ENCODE measurements around the gene KIF25.

- TF ChIP-seq CTCF (conservative IDR thresholded peaks at IDR 0.05 in 1 of 2, IDR thresholded peaks at IDR 0.05 in 1 of 2; ENCODE audit: extremely low read depth in 1 of 2, insufficient read depth in 1 of 2, low read depth in 1 of 2, low read length in 2 of 2) (no peak), EZH2 (IDR thresholded peaks at IDR 0.05; ENCODE audit: borderline replicate concordance, low read length) (no peak)
Measured at GRCh38 chr6:168011291-168011690, 13.8 kb downstream of the KIF25 start.

Measured in mammary epithelial cell (primary cell).